HG03432 (cell line): ENCODE results near the gene SEC24D.

Experiments used
- ATAC-seq: cut with Tn5 transposase; IDR thresholded peaks from one replicate; pipeline ENCODE4 v1.9.1; 2021; ENCODE audit warnings: mild to moderate bottlenecking, moderate library complexity; ENCODE audit not compliant: unreplicated experiment

SEC24D gene

DNA sequence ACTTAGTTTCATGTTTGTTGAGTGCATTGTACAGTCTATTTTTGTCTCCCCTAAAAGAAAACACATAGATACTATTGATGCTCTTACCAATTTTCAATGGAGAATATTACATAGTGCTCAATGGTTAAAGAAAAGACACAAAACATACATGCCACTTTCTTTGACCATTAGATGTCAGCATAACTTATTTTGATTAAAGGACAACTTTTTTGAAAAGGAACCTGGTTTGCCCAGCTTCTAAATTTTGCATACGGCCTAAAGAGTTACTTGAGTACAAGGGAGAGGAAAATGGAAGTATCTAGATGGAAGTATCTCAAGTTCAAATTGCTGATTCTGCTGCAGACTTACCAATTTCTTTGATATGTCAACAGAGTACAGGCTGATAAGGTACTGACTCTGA is 82.2 kb downstream of the SEC24D start:
- no peak for ATAC-seq

- ATAC-seq = no peak
These were observed 82.8 kb downstream of the SEC24D start for GRCh38 chr4:118753096-118753495.

- no peak for ATAC-seq
These were observed 83.4 kb downstream of the SEC24D start for GRCh38 chr4:118752551-118752950.

GRCh38 chr4:118751629-118752323 is 84.2 kb downstream of the SEC24D start:
- no peak for ATAC-seq

DNA sequence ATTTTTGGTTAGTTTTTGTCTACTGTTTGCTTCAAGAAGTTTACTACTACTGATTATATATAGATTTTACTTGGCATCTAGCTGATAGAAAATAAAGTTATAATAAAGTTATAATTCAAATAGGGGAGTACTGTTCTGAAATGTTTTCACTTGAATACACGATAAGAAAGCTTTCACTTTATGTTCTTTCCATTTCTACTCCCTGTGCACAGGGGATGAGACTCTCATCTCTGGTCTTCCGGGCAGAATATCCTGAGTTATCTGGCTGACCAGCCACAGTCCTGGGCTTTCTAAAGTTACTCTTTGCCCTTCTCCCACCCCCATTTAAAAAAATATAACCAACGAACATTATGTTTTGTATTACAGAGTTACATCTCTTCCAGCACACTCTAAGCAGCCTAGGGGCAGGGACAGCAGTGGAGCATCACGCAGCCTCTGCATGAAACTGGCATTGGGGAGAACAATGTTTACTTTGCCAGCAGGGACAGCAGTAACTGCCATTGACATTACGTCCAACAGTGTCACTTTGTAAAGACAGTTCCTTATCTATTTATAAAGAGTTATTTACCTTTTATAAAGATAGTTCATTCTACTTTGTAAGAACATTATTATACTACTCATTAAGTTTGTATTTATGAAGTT is 86.5 kb downstream of the SEC24D start:
- no peak for ATAC-seq

DNA sequence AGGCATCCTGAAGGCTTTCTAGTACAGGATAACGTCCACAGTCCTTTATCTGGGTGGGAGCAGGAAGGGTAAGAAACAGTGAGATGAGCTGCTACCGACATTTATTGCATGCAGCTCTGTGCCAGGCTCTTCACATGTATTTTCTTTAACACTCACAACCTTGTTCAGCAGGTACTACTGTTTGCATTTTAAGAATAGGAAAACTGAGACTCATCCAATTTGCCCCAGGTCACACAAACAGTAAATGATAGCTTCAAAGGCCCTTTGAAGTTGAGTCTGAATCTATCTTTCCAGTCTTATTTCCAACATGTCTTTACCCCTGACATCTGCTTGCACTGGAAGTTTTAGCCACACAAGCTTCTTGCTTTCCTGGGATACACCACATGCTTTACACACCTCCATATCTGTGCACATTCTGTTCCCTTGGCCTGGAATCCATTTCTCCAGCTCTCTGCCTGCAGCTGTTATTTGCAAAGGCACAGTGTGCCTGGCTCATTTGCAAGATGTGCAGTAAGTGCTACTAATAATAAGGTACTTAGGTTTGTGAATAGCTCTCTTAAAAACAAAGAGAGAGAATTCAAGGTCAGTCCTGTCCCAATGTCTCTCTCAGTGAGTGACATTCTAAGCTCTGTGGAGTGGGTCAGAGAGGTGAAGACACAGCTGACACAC is 89.5 kb downstream of the SEC24D start:
- ATAC-seq = no peak

GRCh38 chr4:118745357-118745756 is 90.6 kb downstream of the SEC24D start:
- ATAC-seq = no peak

GRCh38 chr4:118743867-118744266 is 92.1 kb downstream of the SEC24D start:
- ATAC-seq = no peak

DNA sequence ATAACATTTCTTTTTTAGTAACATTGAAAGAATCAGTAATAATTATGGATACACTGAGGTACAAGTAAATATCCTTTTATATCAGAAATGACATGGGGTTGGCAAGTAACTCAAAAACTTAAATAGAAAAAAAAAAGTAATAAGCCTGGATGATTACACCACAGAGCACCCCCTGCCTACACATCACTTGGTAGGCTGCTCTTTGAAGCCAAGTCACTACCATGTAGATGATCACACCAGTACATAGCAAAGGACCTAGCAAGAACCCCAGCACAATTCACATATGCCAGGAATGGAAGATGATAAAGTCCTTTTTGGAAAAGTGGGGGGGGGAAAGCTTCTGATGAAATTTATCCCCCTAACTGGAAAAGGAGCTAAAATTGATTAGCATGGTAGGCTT is 93.9 kb downstream of the SEC24D start:
- no peak for ATAC-seq

DNA sequence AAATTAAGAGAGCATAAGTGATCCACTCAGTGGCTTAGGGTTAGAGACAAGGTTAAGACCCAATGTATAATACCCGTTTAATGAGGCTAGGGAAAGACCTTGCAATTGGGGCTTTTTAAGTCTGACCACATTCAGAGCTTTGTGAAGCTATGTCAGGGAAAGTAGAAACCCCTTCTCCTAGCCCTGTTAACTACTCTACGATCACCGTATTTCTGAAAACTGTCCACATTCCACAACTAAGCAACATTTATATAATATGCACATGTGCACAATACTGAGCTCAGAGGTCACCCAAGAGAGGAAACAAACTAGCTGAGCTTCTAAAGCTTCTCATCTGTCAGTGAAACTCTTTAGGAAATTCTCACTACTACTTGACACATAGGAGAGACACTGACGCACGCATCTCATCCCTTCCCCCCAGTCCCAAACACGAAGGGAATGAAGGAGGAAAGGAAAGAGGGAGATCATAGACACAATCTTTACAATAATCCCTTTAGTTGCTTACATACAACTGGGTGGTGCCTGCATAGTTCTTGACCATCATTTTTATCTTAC is 94.5 kb downstream of the SEC24D start:
- no peak for ATAC-seq

DNA sequence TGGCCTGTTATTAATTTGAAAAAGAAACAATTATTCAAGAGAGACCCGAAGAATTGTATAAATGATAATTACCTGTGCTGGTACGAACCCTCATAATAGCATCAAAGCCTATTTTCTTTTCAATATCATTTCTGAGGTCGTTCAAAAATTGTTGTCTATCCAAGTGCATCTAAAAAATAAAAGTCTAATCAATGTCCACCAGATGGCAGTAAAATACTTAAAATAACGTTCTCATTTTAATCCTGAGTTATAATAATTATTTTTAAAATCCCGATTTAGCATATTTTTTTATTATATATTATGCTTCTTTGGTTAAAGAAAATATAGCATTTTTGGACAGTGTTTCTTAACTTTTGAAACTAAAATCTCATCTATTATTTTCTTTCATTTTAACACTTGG is 95.1 kb downstream of the SEC24D start:
- ATAC-seq = no peak

- ATAC-seq = no peak
These were observed 96.8 kb downstream of the SEC24D start for GRCh38 chr4:118739022-118739713.

GRCh38 chr4:118738090-118738489 is 97.8 kb downstream of the SEC24D start:
- ATAC-seq = no peak

DNA sequence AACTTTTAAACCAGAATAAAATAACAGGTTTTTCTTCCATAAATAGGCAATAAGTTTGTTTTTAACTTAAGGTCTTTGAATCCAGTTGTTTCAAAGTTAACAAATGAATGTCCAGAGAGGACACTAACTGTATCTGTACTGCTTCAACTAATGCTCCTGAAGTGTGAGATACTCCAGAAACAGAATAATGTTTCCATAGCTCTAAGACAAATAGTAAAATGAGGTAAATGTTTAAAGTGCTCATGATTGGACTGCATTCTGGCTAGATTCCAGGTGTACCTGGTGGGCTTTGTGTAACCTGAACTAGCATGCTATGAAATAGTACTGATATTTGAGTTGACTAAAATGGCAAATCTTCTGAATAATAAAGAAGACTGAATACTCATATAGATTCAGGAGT is 99.0 kb downstream of the SEC24D start:
- ATAC-seq = no peak

DNA sequence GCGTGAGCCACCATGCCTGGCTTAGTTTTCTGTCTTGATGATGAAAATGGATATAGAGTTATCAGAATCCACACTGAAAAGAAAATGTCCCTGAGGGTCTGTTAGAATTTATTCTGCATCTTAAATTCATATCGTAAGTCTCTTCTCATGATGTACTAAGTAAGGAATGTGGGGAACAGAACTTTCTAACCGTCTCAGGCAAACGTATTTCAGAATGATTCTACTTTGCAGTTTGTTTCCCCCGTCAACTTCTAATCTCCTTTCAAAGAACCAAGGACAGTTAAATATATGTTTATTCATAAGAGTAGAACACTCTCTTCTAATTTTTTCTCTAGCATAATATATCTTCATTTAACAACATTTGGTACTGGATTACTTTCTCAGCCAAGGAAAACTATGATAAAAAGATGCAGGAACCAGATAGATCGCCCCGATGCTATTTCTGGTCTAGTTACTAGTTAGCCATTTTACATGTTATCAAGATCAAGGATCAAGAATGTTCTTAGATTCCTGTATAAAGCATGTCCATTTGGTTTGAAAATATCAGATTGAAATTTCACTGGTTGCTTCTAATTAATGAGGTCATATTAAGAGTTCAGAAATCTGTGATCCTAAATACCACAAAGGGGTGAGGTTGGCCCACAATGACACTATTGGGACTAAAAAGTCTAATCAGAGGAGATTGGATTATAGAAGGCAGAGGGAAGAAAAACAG is 101.3 kb downstream of the SEC24D start:
- no peak for ATAC-seq

- ATAC-seq = no peak
These were observed 103.2 kb downstream of the SEC24D start for GRCh38 chr4:118732591-118733330.

DNA sequence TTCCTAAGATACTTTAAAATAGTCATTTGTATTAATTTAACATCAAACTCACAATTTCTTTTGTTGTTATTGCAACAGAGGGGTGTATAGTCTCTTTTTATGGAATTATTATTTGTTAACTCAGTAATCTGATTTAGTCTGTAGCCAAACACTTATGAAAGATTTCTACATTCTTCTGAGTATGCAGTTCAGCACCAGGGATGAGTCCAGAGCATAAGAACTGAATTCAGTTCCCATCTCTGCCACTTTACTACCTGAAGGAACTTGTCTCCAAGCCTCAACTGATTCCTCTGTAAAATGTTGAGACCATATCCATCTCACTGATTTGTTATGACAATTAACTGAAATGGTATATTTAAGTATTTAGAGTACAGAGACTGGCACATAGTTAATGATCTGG is 105.2 kb downstream of the SEC24D start:
- no peak for ATAC-seq

- ATAC-seq = no peak
These were observed 106.3 kb downstream of the SEC24D start for GRCh38 chr4:118729287-118730286.

DNA sequence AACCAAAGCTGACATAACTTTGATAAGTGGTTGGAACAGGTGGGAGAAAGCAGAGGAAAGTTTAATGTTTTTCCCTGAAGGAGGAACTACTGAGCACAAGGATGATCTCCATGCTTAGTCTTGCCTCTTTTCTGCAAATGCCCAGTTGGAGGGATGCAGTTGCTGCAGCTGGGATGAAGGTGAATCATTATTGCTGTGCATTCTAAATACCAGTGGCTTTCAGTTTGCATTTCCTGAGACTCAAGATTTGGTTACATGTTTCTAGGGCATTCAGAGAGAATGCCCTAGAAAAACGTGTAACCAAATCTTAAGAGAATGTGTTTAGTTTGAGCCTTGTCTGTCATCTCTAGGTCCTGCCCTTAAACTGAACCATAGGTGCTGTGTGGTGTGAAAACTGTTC is 108.6 kb downstream of the SEC24D start:
- ATAC-seq = no peak
